GM19463 (cell line): ENCODE data around the gene WAS.
A peak's percentile ranks its signal among the peaks of the same experiment; 100 is the strongest.
"Not testable (repeated sequence)": the region's sequence is repeated elsewhere in the genome, so short reads cannot be mapped to it uniquely, and the experiment has no call there.

Source experiments
- ATAC-seq: cut with Tn5 transposase; IDR thresholded peaks from one replicate; pipeline ENCODE4 v1.9.1; 2021; ENCODE audit warnings: mild to moderate bottlenecking, moderate library complexity; ENCODE audit not compliant: unreplicated experiment

The WAS gene

DNA sequence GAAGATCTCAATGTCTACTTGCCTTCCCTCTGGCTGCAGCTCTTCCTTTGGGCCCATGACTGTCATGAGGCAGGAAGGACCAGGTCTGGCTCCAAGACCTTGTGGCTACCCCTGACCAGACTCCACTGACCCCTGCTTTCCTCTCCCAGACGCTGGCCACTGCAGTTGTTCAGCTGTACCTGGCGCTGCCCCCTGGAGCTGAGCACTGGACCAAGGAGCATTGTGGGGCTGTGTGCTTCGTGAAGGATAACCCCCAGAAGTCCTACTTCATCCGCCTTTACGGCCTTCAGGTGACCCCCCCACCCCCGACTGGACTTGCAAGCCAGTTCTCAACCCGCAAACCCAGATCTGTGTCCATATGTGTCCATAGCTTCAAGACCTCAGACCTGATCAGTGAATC is 535 bp downstream of the WAS start:
- no peak for ATAC-seq

DNA sequence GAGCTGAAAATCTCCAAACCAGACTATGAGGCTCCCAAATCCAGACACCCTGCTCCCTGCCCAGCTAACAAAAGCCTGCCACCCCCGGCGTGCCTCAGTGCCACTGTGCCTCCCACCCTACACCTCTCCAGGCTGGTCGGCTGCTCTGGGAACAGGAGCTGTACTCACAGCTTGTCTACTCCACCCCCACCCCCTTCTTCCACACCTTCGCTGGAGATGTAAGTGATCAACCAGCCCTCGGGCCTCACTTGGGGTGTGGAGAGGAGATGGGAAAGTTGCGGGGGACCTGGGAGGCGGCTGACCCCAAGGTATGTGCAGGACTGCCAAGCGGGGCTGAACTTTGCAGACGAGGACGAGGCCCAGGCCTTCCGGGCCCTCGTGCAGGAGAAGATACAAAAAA is 1.8 kb downstream of the WAS start:
- no peak for ATAC-seq

DNA sequence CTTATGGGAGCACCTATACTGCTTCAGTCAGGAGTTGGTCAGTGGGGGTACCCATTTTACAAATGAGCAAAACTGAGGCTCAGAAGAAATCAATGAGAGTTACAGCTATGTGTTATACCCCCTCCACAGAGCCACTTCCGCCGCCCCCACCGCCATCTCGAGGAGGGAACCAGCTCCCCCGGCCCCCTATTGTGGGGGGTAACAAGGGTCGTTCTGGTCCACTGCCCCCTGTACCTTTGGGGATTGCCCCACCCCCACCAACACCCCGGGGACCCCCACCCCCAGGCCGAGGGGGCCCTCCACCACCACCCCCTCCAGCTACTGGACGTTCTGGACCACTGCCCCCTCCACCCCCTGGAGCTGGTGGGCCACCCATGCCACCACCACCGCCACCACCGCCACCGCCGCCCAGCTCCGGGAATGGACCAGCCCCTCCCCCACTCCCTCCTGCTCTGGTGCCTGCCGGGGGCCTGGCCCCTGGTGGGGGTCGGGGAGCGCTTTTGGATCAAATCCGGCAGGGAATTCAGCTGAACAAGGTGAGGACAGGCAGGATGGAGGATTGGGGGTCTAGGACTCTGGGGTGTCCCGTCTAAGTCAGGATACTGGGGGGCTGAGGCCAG is 5.0 kb downstream of the WAS start:
- ATAC-seq: no peak

GRCh38 chrX:48689208-48689920 is 5.8 kb downstream of the WAS start:
- ATAC-seq: no peak

GRCh38 chrX:48691746-48692145 is 8.1 kb downstream of the WAS start:
- ATAC-seq: not testable (repeated sequence)

GRCh38 chrX:48694776-48695533 is 11.4 kb downstream of the WAS start:
- ATAC-seq: no peak

GRCh38 chrX:48695534-48695896 is 11.9 kb downstream of the WAS start:
- ATAC-seq: no peak

DNA sequence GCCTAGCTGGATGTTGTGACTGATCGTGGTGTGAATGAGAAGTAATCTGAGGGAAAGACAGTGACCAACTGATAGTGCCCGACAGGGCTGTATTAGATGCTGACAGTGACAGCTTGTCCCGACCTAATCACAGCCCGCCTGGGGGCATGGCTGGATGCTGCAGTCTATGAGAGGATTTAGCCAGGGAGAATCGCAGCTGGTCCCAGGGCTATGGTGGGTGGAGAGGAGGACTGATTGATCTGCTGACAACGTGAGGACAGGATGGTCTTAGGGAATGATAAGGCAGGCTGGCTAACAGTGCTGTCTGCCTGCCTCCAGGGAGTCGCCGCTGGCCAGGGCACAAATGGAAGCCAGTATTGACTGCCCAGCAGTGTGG is 12.3 kb downstream of the WAS start:
- ATAC-seq: no peak

DNA sequence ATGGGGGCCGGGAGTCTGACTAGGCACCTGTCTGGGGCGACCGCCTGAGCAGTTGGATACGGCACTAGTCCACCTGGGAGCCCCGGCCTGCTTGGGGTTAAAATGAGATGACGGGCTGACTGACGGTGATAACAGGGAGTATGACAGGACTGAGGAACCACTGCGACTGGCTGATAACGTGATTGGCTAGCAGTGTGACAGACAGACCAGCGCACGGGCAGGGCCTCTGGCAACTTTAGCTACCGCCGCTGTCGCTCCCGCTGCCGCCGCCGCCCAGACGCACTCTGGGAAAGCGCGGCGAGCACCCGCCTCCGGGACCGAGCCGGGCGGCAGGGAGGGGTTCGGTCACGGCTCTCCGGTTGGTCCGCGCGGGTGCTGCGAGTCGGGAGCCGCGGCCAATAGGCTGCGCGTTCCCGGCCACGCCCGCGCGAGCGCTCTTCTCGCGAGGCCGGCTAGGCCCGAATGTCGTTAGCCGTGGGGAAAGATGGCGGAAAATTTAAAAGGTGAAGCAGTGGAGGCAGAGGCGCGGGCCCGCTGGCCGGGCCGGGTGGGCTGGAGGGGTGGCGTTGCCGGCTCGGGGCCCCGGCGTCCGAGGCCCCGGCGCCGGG is 12.8 kb downstream of the WAS start, which contains the start of gene SUV39H1:
SUV39H1 (plus strand) TSS at position 434 of the 608 bp plus-strand sequence; CDS start at position 485, 51 bp downstream.
- ATAC-seq: peak; percentile 88

GRCh38 chrX:48696909-48697727 is 13.5 kb downstream of the WAS start:
- peak; percentile 18 for ATAC-seq

DNA sequence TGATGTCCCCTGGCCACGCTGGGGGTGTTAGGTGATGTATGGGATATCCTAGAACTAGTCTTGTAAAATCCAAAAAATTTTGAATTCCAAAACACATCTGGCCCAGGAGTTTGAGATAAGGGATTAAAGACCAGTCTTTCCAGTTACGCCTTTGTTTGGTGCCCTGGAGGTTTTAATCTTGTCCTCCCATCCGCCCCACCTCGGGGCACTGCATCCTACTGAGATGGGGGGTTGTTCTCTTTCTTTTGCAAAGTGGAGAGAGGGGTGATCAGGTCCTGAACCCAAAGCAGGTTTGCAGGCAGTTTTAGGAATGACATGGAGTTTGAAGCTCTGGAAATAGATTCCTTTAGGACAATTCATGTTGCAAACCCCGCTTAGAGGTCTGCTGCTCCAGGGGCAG is 14.7 kb downstream of the WAS start:
- ATAC-seq: no peak

DNA sequence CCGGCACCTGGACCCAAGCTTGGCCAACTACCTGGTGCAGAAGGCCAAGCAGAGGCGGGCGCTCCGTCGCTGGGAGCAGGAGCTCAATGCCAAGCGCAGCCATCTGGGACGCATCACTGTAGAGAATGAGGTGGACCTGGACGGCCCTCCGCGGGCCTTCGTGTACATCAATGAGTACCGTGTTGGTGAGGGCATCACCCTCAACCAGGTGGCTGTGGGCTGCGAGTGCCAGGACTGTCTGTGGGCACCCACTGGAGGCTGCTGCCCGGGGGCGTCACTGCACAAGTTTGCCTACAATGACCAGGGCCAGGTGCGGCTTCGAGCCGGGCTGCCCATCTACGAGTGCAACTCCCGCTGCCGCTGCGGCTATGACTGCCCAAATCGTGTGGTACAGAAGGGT is 16.6 kb downstream of the WAS start:
- no peak for ATAC-seq

- ATAC-seq: no peak
Observed at GRCh38 chrX:48700951-48701653, 17.5 kb downstream of the WAS start.

DNA sequence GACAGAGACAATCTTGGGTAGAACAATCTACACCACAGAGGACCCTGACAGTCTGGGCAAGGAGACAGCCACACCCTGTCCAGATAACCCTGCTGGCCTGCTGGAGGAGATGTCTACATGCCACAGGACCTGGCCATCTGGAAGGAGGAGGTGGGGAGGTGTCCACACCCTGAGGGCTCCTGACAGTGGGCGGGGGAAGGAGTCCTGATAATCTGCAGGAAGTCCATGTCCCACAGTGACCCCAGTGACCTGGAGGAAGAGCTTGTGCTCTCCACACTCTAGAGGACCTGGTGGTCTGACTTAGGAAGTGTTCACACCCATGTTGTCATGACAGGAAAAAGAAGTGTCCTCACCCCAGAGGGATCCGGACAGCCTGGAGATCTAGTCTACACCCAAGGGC is 18.4 kb downstream of the WAS start:
- no peak for ATAC-seq

DNA sequence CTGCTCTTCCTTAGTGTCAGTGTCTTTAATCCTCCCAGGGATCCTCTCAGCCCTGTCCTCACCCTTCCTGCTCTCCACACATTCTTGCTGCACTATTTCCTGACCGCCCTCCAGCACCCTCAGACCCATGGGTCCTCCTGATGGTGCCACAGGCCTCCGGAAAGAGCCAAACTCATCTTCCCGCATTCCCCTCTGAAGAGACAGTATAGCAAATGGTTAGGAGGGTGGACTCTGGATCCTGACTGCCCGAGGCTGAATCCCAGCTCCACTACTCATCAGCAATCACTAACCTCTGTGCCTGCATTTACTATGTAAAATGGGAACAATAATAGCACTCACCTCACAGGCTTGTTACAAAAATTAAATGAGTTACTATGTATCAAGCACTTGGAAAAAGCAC is 19.1 kb downstream of the WAS start:
- no peak for ATAC-seq

- ATAC-seq: no peak
Observed at GRCh38 chrX:48703228-48703627, 19.6 kb downstream of the WAS start.

DNA sequence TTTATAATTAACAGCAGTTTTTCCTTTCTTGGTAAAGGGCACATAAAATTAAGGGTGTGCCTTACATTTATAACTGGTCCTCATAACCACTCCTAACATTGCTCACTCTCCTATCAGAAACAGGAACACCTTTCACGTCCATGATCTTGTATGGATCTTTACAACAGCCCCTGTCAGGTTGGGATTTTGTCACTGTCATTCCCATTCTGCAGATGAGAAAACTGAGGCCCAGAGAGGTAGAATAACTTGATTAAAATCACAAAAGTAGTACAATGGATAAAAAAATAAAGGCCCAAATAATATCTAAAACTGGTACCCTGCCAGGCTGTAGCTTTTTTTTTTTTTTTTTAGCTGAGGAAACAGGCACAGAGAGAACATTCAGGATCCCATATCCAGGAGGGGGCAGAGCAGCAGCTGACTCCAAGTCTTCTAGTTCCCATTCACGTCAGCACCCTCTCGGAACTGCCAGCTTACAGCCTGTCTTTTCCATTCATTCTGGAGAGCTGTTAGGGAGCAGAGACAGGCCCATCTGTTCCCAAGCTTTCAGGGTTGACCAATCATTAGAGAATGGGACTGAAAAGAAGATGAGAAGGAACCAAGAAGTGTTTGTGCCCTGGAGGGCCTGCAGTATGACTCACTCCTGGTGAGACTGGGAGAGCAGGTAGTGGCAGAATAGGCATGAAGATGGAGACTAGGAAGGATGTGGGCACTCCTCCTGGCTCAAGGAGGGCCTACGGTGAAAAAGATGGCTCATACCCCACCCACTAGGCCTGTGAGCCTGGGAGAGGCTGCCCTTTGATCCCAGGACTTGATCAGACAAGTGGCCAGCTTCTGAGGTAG is 20.3 kb downstream of the WAS start:
- ATAC-seq: no peak

GRCh38 chrX:48705871-48706270 is 22.3 kb downstream of the WAS start:
- ATAC-seq: no peak

GRCh38 chrX:48709522-48710112 is 26.0 kb downstream of the WAS start:
- ATAC-seq: no peak
